DMS153 (cell line): ENCODE data around the gene TMEM256.

Experiments used
- DNase-seq: peaks from one replicate; lab custom pipeline; 2025; lab: John Stamatoyannopoulos, UW

Gene TMEM256

GRCh38 chr17:7429722-7430121 is 25.8 kb upstream of the TMEM256 start:
- no peak for DNase-seq

GRCh38 chr17:7428557-7428956 is 24.7 kb upstream of the TMEM256 start, which contains the start of gene SPEM3:
TSS of gene SPEM3 (plus strand) at chr17:7428857. CDS start at chr17:7428903, 46 bp downstream.
- DNase-seq, result no peak

DNA sequence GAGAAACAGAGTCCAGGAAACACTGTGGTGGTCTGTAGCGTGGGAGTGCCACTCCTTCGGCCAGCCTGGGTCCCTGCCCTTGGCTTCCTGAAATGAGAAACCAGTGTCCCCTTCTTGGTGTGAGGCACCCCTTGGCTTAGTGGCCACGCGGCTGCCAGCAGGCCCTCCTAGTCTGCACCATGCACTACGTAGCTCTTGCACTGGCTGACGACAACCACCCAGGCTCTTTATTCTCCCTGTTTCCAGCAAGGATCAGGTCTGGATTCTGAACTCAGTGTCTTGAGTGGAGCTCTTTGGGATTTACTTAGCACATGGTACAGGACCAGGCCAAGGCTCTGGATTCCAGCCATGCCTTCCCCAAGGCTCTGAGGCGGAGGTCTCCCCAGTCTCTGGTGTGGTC is 23.7 kb upstream of the TMEM256 start:
- no peak for DNase-seq

GRCh38 chr17:7426896-7427489 is 23.1 kb upstream of the TMEM256 start:
- DNase-seq, result no peak

DNA sequence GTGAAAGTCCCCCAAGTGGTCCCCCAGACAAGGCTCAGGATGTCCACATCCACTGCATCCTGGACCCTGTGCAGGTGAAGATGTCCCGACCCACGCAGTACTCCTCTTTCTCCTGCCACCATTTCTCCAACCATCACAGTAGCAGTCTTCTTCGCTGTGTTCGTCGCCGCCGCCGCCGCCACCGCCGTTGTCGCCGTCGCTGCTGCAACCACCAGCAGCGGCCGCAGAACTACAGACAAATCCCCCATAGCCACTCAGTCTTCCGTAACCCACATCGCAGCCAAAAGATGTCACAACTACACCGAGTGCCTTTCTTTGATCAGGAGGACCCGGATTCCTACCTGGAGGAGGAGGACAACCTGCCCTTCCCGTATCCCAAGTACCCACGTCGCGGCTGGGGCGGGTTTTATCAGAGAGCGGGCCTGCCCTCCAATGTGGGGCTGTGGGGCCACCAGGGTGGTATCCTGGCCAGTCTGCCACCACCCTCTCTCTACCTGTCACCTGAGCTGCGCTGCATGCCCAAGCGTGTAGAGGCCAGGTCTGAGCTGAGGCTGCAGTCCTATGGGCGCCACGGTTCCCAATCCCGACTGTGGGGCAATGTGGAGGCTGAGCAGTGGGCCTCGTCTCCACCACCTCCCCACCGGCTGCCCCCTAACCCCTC is 22.4 kb upstream of the TMEM256 start:
- no peak for DNase-seq

DNA sequence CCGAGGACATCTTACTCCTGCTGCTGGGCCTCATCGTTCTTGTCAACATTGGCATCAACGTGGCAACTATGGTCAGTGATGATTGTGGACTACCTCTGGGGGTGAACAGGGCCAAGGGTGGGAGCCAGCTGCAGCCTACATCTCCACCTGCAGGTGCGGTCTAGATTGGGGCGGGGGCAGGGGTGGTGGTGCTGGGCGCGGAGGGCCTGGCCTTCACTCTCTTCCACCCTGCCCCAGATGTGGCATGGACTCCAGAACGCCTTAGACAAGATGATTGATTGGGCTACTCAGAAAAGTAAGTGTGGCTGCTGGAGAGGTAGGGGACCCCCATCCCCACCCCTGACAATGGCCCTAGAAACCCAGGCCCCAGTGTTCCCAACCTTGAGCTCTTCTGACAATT is 21.9 kb upstream of the TMEM256 start:
- no peak for DNase-seq

GRCh38 chr17:7425316-7425715 is 21.4 kb upstream of the TMEM256 start, which contains the start of gene SPEM2:
TSS of gene SPEM2 (plus strand) at chr17:7425616. CDS start at chr17:7425689, 73 bp downstream.
- no peak for DNase-seq

GRCh38 chr17:7423679-7424078 is 19.8 kb upstream of the TMEM256 start:
- no peak for DNase-seq

GRCh38 chr17:7421186-7421585 is 17.3 kb upstream of the TMEM256 start:
- DNase-seq, result no peak

DNA sequence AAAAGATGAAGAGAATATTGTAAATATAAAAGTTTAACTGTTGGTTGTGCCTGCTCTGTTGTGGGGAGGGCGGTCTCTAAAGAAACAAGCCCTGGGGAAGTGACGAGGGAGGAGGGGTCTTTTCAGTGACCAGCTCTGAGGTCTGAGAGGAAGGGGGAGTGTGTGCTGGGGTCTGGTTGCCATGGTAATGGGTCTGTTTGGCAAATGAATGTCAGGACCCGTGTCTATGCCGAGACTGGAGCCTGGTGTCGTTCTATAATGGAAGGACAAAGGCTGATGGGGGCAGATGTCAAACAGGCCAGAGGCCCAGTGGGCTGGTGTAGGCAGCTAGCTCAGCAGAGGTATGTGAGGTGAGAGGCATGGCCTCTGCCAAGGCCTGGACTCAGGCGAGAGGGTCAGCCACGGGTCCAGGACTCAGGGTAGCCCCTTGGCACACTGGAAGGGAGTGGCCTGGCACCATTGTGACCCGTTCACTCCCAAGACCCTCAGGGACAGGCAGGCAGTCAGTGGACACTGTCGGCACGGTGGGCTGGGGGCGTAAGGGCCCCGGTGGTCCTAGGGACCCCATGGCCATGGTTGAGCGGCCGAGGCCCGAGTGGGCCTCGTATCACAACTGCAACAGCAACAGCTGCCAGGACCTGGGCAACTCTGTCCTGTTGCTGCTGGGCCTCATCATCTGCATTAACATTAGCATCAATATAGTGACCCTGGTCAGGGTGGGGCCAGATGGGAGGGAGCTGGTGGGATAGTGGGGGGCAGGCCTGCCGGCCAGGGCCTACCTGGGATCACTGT is 16.1 kb upstream of the TMEM256 start, which contains the start of gene SPEM1:
Gene SPEM1, plus strand, starts transcription at position 506 of the 792 bp plus-strand sequence. Its CDS starts 61 bp downstream, at position 567.
- no peak for DNase-seq

DNA sequence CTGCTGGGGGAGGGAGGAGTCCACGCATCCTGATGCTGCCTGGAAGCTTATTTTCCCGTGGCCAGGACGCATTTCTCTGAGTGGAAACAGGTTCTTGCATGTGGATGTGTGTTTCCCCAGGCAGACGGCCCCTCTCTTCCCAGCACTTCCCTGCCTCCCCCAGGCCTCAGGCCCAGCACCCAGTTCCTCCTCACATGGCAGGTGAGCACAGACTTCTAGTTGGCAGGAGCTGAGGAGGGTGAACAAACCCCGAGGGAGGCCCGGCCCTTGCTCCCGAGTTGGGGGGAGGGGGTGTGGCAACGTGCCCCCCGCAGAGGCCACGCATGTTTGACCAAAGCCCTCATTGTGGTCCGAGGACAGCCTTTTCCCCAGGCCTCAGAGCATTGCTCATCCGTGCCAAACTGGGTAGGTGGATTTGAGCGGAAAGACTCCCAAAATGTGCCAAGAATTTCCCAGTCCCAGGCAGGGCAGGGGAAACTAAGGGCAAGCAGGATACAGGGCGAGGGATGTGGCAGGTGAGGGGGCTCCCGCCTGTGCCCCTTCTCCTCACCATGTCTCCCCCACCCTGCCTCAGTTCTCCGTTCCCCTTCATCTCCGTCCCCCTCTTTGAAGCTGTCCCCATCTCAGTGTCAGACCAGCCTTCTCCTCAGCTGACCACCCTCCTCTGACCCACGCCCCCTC is 14.7 kb upstream of the TMEM256 start:
- no peak for DNase-seq

DNA sequence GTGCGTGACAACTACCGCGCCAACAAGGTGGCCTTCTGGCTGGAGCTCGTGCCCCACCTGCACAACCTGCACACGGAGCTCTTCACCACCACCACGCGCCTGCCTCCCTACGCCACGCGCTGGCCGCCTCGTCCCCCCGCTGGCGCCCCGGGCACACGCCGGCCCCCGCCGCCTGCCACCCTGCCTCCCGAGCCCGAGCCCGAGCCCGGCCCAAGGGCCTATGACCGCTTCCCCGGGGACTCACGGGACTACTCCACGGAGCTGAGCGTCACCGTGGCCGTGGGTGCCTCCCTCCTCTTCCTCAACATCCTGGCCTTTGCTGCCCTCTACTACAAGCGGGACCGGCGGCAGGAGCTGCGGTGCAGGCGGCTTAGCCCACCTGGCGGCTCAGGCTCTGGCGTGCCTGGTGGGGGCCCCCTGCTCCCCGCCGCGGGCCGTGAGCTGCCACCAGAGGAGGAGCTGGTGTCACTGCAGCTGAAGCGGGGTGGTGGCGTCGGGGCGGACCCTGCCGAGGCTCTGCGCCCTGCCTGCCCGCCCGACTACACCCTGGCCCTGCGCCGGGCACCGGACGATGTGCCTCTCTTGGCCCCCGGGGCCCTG is 13.3 kb upstream of the TMEM256 start:
- no peak for DNase-seq

GRCh38 chr17:7416323-7416722 is 12.4 kb upstream of the TMEM256 start:
- no peak for DNase-seq

- no peak for DNase-seq
Measured at GRCh38 chr17:7415784-7416183, 11.9 kb upstream of the TMEM256 start.

- no peak for DNase-seq
Measured at GRCh38 chr17:7414837-7415236, 10.9 kb upstream of the TMEM256 start.

- no peak for DNase-seq
Measured at GRCh38 chr17:7413346-7413985, 9.6 kb upstream of the TMEM256 start.

DNA sequence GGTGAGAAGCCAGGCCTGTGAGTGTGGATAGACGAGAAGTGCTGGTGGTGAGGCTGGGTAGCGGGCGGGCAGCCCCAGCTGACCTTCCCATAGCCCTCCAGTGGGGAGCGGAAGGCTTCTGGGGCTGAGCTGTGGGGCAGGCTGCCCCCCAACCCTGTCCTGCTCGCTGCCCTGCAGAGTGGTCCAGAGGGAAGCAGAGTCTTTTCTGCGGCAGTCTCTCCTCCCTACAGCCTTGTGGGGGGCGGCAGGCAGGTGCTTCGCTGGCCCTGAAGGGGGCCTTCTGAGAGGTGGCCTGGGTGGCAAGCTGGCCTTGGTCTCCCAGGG is 7.5 kb upstream of the TMEM256 start:
- DNase-seq, result no peak

GRCh38 chr17:7410634-7411426 is 6.9 kb upstream of the TMEM256 start:
- DNase-seq, result no peak

DNA sequence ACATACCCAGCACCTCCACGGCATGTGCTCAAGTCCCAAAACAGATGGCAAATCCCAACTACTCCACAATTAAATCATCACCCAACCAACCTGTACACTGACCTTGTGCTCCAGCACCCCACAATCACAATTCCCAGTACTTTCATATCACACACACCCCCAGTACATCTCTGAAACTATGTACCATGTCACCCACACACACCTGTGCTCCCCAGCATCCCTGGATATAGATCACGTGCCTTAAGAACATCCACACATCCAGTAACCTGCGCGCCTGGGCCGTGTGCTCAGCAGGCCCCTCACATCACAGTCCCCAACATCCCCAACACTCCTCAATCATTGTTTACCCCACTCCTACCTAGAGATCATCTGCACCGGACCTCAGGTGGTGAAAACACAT is 5.8 kb upstream of the TMEM256 start:
- no peak for DNase-seq

DNA sequence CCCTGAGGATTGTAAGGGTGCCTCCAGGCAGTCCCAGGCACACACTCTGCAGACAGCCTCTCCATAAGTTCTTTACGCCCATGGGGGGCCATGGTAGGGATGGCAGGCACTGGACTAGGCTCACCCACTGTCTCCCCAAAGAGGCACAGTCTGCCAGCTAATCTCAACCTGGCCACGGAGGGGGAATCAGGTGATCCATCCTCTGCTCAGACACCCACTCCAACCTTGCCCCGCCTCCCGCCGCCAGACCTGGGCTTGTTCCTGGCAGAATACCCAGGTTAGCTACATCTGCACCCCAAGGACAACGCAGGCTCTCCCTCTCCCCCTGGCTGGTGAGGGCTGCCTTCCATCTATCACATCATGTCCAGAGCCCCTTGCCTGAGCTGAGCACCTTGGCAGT is 5.0 kb upstream of the TMEM256 start:
- DNase-seq, result no peak

- DNase-seq, result no peak
Measured at GRCh38 chr17:7408252-7408727, 4.4 kb upstream of the TMEM256 start.
